Naive thymus-derived CD8-positive, alpha-beta T cell (primary cell): ENCODE results near the gene SLC35B1. TPM values are rescaled to one million over a fixed set of nuclear protein-coding genes. Genes with fewer than 3 reads are reported as not detected.

Experiments
- ATAC-seq, 2 donors: fragments of 150-1000 bp; cut with Tn5 transposase in 1 of 2; sonication (Bioruptor Pico), chemical (Tn5 transposase) in 1 of 2; 1 replicate in 1 of 2; 2 replicates in 1 of 2; pipeline ENCODE4 v1.10.0; 2021; ENCODE audit warnings: mild to moderate bottlenecking in 2 of 2, moderate library complexity in 2 of 2
- POLR2A ChIA-PET: fragments of 350-600 bp; sonication (Branson Sonifier 250); formaldehyde crosslinking; loops from one replicate; lab custom pipeline; 2021; ENCODE audit warnings: antibody characterized with exemption; lab: Charles Lee
- DNase-seq, 10 donors: peaks; one replicate each; pipeline versions ENCODE4 v3.0.0 to v3.0.0-alpha.2; 2020 to 2022
- H3K27ac Mint-ChIP-seq, 10 donors: one replicate each; pipeline ENCODE4 v1.8.0; 2020 to 2022; ENCODE audit warnings: mild to moderate bottlenecking in 10 of 10, mixed read lengths in 10 of 10, moderate library complexity in 4 of 10, inconsistent platforms in 1 of 10
- H3K27me3 Mint-ChIP-seq, 5 donors: one replicate each; pipeline ENCODE4 v1.8.0; 2021 to 2022; ENCODE audit warnings: mixed read lengths in 5 of 5
- H3K36me3 Mint-ChIP-seq, 3 donors: one replicate each; pipeline ENCODE4 v1.8.0; 2020 to 2022; ENCODE audit warnings: mixed read lengths in 3 of 3, mild to moderate bottlenecking in 2 of 3, inconsistent platforms in 1 of 3
- H3K4me1 Mint-ChIP-seq, 4 donors: one replicate each; pipeline ENCODE4 v1.8.0; 2021 to 2022; ENCODE audit warnings: mixed read lengths in 4 of 4
- H3K4me3 Mint-ChIP-seq, 10 donors: one replicate each; pipeline ENCODE4 v1.8.0; 2020 to 2022; ENCODE audit warnings: mild to moderate bottlenecking in 10 of 10, mixed read lengths in 10 of 10, moderate library complexity in 6 of 10, inconsistent platforms in 1 of 10
- H3K9me3 Mint-ChIP-seq, 9 donors: one replicate each; pipeline ENCODE4 v1.8.0; 2020 to 2022; ENCODE audit warnings: mixed read lengths in 9 of 9, mild to moderate bottlenecking in 3 of 9, inconsistent platforms in 1 of 9, moderate library complexity in 1 of 9
- polyA plus RNA-seq, 3 donors: library from polyadenylated mRNA; unstranded; fragments of 300-500 nt; fragmentation: Illumina TruSeq; gene quantifications; one replicate each; pipeline ENCODE4 v1.2.3, GENCODE V29; 2021
- total RNA-seq, 8 experiments: library from RNA in 2 of 8; stranded (reverse) in 2 of 8; gene quantifications; one replicate each; pipeline ENCODE4 v1.2.3 and lab custom pipeline; 2021 to 2026

The SLC35B1 gene
- total and polyA plus RNA-seq, 5 experiments from 2014 or later = 20.3 to 39.7 (median 27.4) TPM

DNA sequence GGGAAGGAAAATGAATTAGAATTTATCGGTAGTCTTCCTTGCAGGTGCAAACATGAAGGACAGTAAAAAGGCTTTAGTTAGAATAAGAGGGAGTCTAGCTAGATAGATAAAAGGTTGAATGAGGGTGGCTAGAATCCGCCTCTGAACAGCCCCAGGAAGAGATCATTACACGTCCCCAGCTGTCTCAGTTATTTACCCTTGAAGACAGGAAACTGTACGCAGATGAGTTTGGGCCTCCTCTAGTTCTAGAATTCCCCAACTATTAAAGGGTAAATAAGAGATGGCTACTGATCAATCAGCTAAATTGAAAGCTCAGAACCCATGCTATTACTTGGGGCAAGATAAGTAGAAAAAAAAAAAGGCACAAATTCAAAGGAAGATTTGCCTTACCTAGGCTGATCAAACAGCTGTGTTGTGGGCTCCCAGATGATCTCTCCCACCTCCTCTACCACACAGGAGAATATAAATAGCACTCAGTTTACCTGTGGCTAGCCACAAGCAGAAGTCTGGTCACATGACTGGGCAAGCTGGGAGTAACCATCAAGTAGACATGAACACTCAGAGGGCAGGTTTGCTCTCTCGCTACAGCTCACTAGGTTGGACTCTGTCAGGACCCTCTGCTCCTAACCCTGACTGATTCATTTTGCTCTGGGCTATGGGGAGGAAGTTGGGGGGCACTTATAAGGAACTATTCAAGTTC is 39.2 kb upstream of the SLC35B1 start:
- Mint-ChIP-seq H3K27ac (peak overlapping the region; percentile 94 to 100 (median 96)), H3K27me3 (no peaks in the 10 kb centered on the region), H3K9me3 (peaks cover 0 to 2% (median 0%) of the 10 kb centered on the region in 9 donors), H3K4me3 (peak overlapping the region; percentile 51 to 89 (median 81)), H3K4me1 (peaks cover 55 to 94% (median 77%) of the 10 kb centered on the region in 4 donors), H3K36me3 (peaks cover 0 to 19% (median 9%) of the 10 kb centered on the region in 3 donors)
- DNase-seq = peak in 5 of 10 donors; percentile 26 to 65 (median 36)
- ATAC-seq = peak; percentile 65 to 77
- POLR2A ChIA-PET = interaction anchor here (0.5 to 7.3 kb wide), 10 partner anchors 8 to 405 kb away, joined by 3 to 207 read pairs (median 12); partner anchors contain the start of genes FAM117A, KAT7 and SLC35B1

GRCh38 chr17:49745175-49746139 is 37.7 kb upstream of the SLC35B1 start:
- H3K9me3 Mint-ChIP-seq = peaks cover 0 to 2% (median 0%) of the 10 kb centered on the region in 9 donors
- ATAC-seq (no peak), DNase-seq (no peak)
- POLR2A ChIA-PET = interaction anchor here (0.6 to 9.5 kb wide), 6 partner anchors 15 to 43 kb away, joined by 3 to 277 read pairs (median 22); partner anchors contain the start of genes FAM117A, KAT7 and SLC35B1
- peaks cover 0 to 23% (median 10%) of the 10 kb centered on the region in 3 donors for H3K36me3 Mint-ChIP-seq
- H3K27ac Mint-ChIP-seq = peak overlapping the region; percentile 94 to 100 (median 96)
- H3K27me3 Mint-ChIP-seq = no peaks in the 10 kb centered on the region
- H3K4me1 Mint-ChIP-seq = peaks cover 65 to 98% (median 88%) of the 10 kb centered on the region in 4 donors
- H3K4me3 Mint-ChIP-seq = peak overlapping the region in 9 of 10 donors; percentile 67 to 89 (median 80)

GRCh38 chr17:49742166-49742638 is 34.4 kb upstream of the SLC35B1 start:
- no peak for ATAC-seq
- Mint-ChIP-seq H3K36me3 (peaks cover 0 to 14% (median 7%) of the 10 kb centered on the region in 3 donors), H3K9me3 (peaks cover 0 to 2% (median 0%) of the 10 kb centered on the region in 9 donors), H3K4me1 (peaks cover 59 to 98% (median 90%) of the 10 kb centered on the region in 4 donors), H3K4me3 (peak overlapping the region; percentile 82 to 97 (median 91)), H3K27me3 (no peaks in the 10 kb centered on the region), H3K27ac (peak overlapping the region; percentile 97 to 100 (median 100))
- DNase-seq = peak in 2 of 10 donors; percentile 48 to 62
- POLR2A ChIA-PET = interaction anchor here (0.5 to 9.5 kb wide), 12 partner anchors 11 to 544 kb away, joined by 3 to 277 read pairs (median 7); partner anchors contain the start of genes FAM117A, KAT7 and SLC35B1

DNA sequence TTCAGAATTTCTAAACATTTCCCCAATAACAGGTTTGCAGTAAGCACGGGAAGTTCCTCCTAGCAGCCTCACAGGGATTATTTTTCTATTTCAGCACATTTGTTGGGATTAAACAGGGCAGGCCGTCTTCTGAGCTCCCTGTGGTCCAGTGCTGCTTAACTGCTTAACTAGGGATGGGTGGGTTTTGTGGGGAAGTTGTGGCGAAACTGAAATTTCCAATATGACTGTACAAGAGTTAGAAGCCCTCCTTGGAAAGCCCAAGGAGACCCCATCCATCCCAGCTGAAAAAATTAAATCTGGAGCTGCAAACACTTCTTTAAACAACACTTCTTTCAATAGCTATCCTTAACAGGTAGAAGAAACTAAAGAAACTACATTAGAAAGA is 33.9 kb upstream of the SLC35B1 start:
- H3K27ac Mint-ChIP-seq = peak overlapping the region; percentile 97 to 100 (median 100)
- H3K27me3 Mint-ChIP-seq = no peaks in the 10 kb centered on the region
- H3K9me3 Mint-ChIP-seq = peaks cover 0 to 2% (median 0%) of the 10 kb centered on the region in 9 donors
- POLR2A ChIA-PET = interaction anchor here (0.6 to 9.5 kb wide), 8 partner anchors 16 to 47 kb away, joined by 3 to 277 read pairs (median 7); partner anchors contain the start of genes FAM117A, KAT7 and SLC35B1
- H3K4me3 Mint-ChIP-seq = peak overlapping the region; percentile 82 to 97 (median 91)
- H3K36me3 Mint-ChIP-seq = peaks cover 0 to 14% (median 7%) of the 10 kb centered on the region in 3 donors
- H3K4me1 Mint-ChIP-seq = peaks cover 60 to 98% (median 90%) of the 10 kb centered on the region in 4 donors
- no peak for ATAC-seq
- DNase-seq = no peak

GRCh38 chr17:49741009-49741691 is 33.4 kb upstream of the SLC35B1 start:
- ATAC-seq = no peak

DNA sequence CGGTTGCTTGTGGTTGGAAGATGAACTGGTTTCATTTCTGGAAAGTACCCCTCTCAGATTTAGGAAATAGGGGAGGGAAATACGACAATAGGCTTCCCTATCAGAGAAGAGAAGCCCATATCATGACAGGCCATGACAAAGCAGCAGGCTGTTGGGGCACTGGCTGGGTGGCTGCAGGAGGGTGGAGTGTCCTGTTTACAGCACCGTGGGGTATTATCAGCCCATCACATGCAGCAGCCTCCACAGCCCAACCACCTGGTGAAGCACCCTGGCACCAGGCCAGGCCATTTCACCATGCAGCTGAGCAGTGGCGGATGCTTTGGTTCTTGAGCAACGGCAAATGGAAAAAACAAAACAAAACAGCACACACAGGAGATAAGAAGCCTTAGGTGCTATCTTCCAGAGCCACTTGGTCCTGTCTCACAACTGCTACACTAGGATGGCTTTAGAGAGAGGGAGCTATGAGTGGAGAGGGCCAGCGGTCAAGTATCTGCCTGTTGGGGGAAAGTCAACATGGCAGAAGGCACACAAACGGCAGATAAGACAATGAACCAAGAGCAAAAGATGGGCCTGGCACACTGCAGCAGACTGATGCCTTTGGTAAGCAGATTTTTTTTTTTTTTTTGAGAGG is 32.0 kb upstream of the SLC35B1 start:
- peak overlapping the region; percentile 82 to 97 (median 91) for H3K4me3 Mint-ChIP-seq
- H3K27ac Mint-ChIP-seq = peak overlapping the region; percentile 97 to 100 (median 100)
- peak; percentile 93 to 99 (median 96) for DNase-seq
- H3K36me3 Mint-ChIP-seq = peaks cover 0 to 12% (median 8%) of the 10 kb centered on the region in 3 donors
- H3K4me1 Mint-ChIP-seq = peaks cover 51 to 98% (median 86%) of the 10 kb centered on the region in 4 donors
- POLR2A ChIA-PET = interaction anchor here (0.5 to 9.5 kb wide), 16 partner anchors 9 to 78 kb away, joined by 3 to 277 read pairs (median 5); partner anchors contain the start of genes FAM117A, KAT7 and SLC35B1
- H3K9me3 Mint-ChIP-seq = no peaks in the 10 kb centered on the region
- H3K27me3 Mint-ChIP-seq = no peaks in the 10 kb centered on the region
- peak; percentile 95 to 98 for ATAC-seq

More at GRCh38 chr17:49741009-49741691, 33.4 kb upstream of the SLC35B1 start:
- Mint-ChIP-seq H3K27ac (peak overlapping the region; percentile 97 to 100 (median 100)), H3K4me3 (peak overlapping the region; percentile 82 to 97 (median 91)), H3K27me3 (no peaks in the 10 kb centered on the region), H3K36me3 (peaks cover 0 to 19% (median 11%) of the 10 kb centered on the region in 3 donors), H3K9me3 (peaks cover 0 to 2% (median 0%) of the 10 kb centered on the region in 9 donors), H3K4me1 (peaks cover 58 to 98% (median 90%) of the 10 kb centered on the region in 4 donors)
- no peak for DNase-seq
- POLR2A ChIA-PET = interaction anchor here (0.6 to 9.5 kb wide), 8 partner anchors 7 to 47 kb away, joined by 4 to 277 read pairs (median 34); partner anchors contain the start of genes FAM117A, KAT7 and SLC35B1

DNA sequence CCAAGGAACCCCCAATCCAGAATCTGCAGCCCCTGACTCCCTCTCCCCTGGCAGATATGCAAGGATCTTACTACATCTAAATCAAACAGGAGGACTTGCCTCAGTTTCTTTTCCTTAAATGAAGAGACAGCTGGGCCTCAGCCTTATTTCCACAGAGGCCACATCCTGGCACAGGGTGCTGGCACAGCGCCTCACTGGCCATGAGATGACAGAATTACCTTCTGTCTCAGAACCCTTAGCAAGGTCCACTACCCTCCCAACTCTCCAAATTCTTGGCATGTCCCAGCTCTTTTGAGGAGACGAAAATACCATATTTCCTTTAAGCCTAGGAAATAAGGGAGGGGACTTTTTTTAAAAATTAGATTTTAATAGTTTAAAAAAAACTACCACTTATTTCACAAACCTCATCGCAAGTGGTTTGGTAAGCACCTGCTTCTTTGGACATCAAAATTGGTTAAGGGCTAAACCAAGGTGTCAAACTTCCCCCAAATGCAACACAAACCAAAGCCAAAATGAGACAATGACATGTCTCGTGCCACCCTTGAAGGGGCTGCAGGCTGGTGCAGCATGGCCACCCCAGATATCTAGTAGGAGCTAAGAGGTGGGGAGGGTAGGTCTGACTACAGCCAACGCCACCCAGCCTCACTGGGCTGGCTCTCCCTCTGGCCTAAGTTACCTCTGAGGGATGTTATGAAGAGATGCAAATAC is 30.8 kb upstream of the SLC35B1 start:
- Mint-ChIP-seq H3K4me1 (peaks cover 51 to 91% (median 87%) of the 10 kb centered on the region in 4 donors), H3K27ac (peak overlapping the region; percentile 97 to 100 (median 100)), H3K4me3 (peak overlapping the region; percentile 82 to 97 (median 91)), H3K9me3 (no peaks in the 10 kb centered on the region), H3K27me3 (no peaks in the 10 kb centered on the region), H3K36me3 (peaks cover 0 to 22% (median 8%) of the 10 kb centered on the region in 3 donors)
- no peak for ATAC-seq
- POLR2A ChIA-PET = interaction anchor here (1.3 to 9.5 kb wide), 9 partner anchors 9 to 50 kb away, joined by 3 to 277 read pairs (median 13); partner anchors contain the start of genes FAM117A, KAT7 and SLC35B1
- DNase-seq = no peak

- peaks cover 0 to 46% (median 10%) of the 10 kb centered on the region in 3 donors for H3K36me3 Mint-ChIP-seq
- POLR2A ChIA-PET = interaction anchor here (0.9 to 1.4 kb wide), 4 partner anchors 10 to 29 kb away, joined by 3 to 8 read pairs (median 5); no protein-coding TSS in a partner anchor
- no peak overlapping the region for H3K4me3 Mint-ChIP-seq
- ATAC-seq = no peak
- H3K27ac Mint-ChIP-seq = peak overlapping the region; percentile 31 to 100 (median 90)
- no peaks in the 10 kb centered on the region for H3K27me3 Mint-ChIP-seq
- peaks cover 42 to 86% (median 79%) of the 10 kb centered on the region in 4 donors for H3K4me1 Mint-ChIP-seq
- no peak for DNase-seq
- no peaks in the 10 kb centered on the region for H3K9me3 Mint-ChIP-seq
Measured at GRCh38 chr17:49734515-49735490, 27.0 kb upstream of the SLC35B1 start.

DNA sequence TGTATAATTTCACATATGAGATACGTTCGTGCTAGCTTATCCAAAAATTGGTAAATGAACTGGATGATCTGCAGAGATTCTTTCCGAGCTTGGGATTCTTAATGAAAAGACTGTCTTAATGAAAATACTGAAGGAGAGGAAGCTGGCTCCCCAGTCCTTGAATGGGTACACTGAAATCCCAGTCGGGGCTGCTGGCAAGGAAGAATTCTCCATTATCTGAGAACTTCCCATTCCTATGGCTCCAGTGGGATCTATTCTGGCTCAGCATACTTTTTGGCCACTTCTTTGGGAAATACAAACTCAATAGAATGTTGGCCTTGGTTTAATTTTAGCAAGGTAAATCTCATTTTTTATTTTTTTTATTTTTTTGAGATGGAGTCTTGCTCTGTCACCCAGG is 23.7 kb upstream of the SLC35B1 start:
- peak overlapping the region in 9 of 10 donors; percentile 37 to 90 (median 60) for H3K27ac Mint-ChIP-seq
- POLR2A ChIA-PET = interaction anchor here (2.5 kb wide), 1 partner anchor 32 kb away, joined by 14 read pairs; the partner anchor contains the start of gene FAM117A

More for the DNA sequence above, 23.7 kb upstream of the SLC35B1 start:
- Mint-ChIP-seq H3K9me3 (no peaks in the 10 kb centered on the region), H3K36me3 (peaks cover 0 to 67% (median 17%) of the 10 kb centered on the region in 3 donors), H3K4me3 (no peak overlapping the region), H3K27me3 (no peaks in the 10 kb centered on the region), H3K4me1 (peaks cover 28 to 83% (median 72%) of the 10 kb centered on the region in 4 donors)
- no peak for ATAC-seq
- no peak for DNase-seq
